CD4-positive, alpha-beta T cell treated with Interleukin-4 for 1 hour (primary cell): ENCODE data around the gene APC.
"Not testable (repeated sequence)": the region's sequence is repeated elsewhere in the genome, so short reads cannot be mapped to it uniquely, and the experiment has no call there.

Experiments
- DNase-seq, 2 donors: peaks; one replicate each; pipeline ENCODE4 v3.0.0-alpha.2; 2020 to 2022

The APC gene

GRCh38 chr5:112737463-112738190, at the start of gene APC:
TSS of gene APC (plus strand) at chr5:112737885. CDS start at chr5:112754891, 17,006 bp downstream.
- peak; percentile 76 to 80 for DNase-seq

- DNase-seq, result no peak
Measured at GRCh38 chr5:112689155-112689909, 48.4 kb upstream of the APC start.

GRCh38 chr5:112690605-112691338, 46.9 kb upstream of the APC start:
- no peak for DNase-seq

GRCh38 chr5:112691339-112691680, 46.4 kb upstream of the APC start:
- DNase-seq, result peak in 1 of 2 donors; percentile 3

- peak in 1 of 2 donors; percentile 18 for DNase-seq
Measured at GRCh38 chr5:112691758-112692157, 45.9 kb upstream of the APC start.

DNA sequence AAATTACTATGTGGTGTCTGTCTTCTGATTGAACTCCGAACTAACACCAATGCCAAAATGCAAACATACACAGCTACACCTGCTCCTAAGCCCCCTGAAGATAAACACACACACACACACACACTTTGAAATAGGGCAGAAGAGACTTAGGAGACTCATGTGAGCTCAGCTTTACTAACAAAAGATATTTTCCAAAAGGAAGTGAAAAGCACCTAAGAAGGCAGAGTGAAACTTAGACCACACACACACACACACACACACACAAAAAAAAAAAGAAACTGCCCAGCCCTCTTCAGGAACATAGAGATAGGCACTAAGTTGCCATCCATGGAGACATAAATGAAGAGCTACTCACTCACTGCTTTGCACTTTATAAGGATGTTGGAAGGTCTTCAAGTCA, 45.2 kb upstream of the APC start:
- no peak for DNase-seq

DNA sequence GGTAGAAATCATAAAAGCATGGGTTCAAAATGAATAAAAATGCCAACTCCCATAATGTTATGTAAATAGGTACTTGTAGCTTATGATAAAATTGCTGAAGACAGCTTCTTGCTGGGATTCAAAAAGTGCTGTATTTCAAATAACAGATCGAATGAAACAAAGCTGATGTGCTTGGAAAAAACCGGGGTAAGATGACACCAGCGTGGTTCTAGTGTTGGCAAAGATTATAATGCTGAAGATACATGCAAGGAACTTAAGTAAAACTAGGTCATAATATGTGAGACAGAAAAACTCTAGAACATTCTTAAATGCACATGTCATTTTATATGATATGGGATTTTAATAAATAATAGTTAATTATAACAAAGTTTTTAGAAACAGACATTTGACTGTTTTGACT, 44.4 kb upstream of the APC start:
- no peak for DNase-seq

DNA sequence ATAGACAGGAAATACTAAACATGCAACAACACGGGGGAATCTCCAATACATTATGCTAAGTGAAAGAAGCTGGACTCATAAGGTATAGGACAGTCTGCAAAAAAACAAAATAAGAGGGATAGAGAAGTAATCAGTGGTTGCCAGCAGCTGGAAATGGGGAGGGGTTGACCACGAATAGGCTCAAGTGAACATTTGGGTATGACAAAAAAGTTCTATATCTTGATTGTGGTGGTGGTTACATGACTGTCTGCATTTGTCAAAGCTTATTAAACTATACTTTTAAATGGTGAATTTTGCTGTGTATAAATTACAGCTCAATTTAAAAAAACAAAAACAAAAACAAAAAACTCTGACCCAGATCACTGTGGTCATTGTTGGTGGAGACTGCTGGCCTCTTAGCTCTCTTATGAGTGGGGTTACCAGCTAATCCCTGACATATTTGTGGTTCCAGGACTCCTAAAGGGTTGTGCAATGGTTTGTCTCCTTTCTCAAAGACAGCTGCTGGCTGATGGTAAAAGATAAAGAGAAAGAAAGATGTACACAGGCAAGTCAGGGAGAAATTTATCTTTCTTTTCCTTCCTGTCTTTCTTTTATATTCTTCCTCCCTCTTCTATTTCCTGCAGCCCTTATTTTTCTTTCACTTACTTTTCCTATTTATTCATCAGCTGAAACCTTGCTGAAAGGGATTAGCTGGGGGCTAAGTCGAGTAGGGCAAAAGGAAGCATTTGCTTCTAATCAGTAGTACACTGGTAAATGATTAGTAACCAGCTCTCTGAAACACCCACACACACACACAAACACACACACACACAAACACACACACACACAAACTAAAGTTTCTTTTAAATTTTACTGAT, 42.6 kb upstream of the APC start:
- no peak for DNase-seq

- no peak for DNase-seq
Measured at GRCh38 chr5:112696786-112697185, 40.9 kb upstream of the APC start.

DNA sequence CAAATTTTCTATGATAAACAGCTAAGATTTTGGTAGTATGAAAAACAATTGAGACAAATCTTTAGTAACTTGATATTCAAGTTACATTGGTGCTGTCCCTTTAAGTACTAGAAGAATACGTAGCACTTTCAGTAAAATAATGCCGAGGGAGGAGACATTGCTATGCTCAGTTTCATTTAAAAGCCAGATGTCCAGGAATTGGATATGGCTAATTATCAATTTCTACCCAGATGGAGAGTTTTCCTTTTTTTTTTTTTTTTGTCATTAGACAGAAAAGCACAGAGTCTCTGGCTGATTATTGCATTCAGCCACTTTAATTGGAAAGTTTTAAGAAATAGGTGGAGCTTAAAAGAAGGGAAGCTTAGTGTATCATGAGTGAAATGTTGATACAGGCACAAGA, 40.4 kb upstream of the APC start:
- no peak for DNase-seq

DNA sequence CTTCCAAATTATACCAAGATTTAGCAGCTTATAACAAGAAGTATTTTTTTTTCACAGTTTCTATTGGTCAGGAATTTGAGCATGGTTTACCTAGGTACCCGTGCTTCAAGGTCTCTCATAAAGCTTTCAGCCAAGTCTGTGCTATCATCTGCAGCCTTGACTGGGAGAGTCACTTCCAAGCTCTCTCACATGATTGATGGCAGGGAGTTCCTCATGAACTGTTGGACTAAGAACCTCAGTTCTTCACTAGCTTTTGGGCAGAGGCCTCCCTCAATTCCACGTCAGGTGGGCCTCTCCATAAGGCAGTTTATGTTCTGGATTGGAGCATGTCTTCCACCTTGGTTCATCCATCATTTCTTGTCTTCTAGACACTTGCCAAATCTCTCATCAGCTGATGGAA, 39.9 kb upstream of the APC start:
- no peak for DNase-seq

DNA sequence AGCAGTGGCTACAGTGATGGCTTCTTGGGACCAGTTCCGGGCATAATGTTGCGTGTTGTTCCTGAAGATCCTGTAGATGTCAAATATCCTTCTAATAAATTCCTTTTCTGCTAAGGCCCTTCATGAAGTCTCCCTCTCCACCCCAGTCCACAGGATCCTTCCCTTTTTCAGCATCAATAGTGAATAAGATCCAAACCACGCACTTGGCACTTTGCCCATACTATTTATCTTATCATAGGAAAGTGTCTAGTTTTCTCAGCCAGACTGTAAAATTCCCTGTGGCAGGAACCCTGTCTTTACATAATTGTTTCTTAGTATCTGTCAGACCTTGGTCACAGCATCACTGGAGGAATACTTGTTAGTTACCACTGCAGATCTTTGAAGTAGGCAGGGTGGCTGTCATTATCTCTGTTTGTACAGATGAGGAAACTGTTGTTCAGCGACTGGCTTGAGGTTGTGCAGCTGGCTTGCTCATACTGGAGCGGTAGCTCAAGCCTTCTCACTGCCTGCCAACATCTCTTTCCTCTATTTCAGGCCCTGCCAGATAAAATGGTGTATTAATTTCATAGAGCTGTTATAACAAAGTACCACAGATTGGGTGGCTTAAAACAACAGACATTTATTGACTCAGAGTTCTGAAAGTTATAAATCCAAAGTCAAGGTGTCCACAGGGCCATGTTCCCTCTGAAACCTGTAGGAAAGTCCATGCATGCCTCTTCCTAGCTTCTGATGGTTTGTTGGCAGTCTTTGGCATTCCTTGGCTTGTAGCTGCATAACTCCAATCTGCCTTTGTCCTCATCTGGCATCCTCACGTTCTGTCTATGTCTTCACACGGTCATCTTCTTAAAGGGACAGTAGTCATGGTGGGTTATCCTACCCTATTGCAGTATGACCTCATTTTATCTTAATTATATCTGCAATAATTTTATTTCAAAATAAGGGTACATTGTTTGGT, 33.5 kb upstream of the APC start:
- no peak for DNase-seq

GRCh38 chr5:112706446-112707016, 31.2 kb upstream of the APC start:
- DNase-seq, result no peak

- DNase-seq, result peak; percentile 99
Measured at GRCh38 chr5:112707187-112708102, 30.2 kb upstream of the APC start.

DNA sequence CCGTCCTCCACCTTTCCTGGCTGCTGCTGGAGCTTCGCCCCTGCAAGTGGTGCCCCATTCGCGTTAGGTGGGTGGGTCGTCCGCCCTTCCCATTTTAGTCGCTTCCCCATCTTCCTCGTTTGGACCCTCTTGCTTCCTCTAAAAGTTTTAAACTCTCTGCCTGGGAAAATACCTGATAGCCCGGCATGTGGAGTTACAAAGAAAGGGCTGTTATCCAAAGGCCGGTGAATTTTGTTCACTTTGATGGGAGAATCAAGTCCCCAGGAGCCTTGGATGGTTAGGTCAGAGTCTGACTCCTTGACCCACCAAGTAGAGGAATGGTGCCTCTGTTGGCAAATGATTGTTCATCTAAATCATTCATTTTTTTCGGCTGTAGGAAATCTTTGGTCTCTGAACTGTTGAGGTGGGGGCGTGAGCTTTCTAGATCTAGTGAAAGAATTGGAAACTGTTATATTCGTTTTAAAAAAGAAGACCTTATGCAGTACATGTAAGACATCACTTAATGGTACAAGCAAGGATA, 29.5 kb upstream of the APC start:
- no peak for DNase-seq

GRCh38 chr5:112709416-112709815, 28.3 kb upstream of the APC start:
- DNase-seq, result no peak

DNA sequence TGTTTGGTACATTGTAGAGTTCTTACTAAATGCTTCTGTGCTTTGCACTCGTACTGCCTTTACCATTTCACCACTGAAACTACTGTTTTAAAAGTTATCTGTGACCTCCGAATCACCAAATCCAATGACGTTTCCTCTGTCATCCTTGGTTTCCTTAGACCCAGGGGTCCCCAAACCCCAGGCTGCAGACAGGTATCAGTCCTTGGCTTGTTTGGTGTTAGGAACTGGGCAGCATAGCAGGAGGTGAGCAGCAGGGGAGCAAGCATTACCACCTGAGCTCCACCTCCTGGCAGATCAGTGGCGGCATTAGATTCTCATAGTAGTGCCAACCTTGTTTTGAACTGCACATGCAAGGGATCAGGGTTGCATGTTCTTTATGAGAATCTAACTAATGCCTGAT, 26.8 kb upstream of the APC start:
- no peak for DNase-seq

GRCh38 chr5:112711436-112711835, 26.2 kb upstream of the APC start:
- no peak for DNase-seq

DNA sequence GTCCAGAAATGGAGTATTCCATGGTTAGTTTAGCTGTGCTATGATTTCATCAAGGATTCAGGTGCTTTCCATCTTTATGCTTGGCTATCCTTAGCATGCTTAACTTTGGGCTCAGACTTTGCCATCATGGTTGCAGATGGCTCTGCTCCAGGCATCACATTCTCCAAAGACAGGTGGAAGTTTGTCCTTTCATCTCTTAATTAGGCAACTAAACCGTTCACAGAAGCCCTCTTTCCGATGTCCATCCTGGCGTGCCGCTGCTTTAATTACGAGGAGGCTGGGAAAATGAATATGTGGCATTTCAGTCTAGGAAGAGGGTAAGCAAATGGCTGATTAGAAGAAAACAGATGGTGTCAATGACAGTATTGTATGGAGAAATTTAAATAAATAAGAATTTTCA, 24.5 kb upstream of the APC start:
- DNase-seq, result no peak

- DNase-seq, result not testable (repeated sequence)
Measured at GRCh38 chr5:112716895-112717294, 20.8 kb upstream of the APC start.
